Sigmoid colon (tissue), 4 donors: ENCODE measurements around the gene PPP1R18.

Source experiments
- POLR2A ChIP-seq, 2 donors: fragments of 450-650 bp; IDR thresholded peaks; one replicate each; pipeline ENCODE4 v1.6.1; 2016; ENCODE audit warnings: antibody characterized with exemption in 2 of 2, mild to moderate bottlenecking in 2 of 2, moderate library complexity in 2 of 2
- POLR2AphosphoS5 ChIP-seq, 4 donors: sonication (generic); formaldehyde crosslinking; IDR thresholded peaks; one replicate each; pipeline ENCODE4 v1.6.1; 2017; ENCODE audit warnings: antibody characterized with exemption in 4 of 4
- TF ChIP-seq, protein P1 (sequence below), 4 experiments: fragments of 450-650 bp in 3 of 4; fragments of 200-600 bp in 1 of 4; IDR thresholded peaks; one replicate each; pipeline ENCODE4 v1.5.1; 2016 to 2019; ENCODE audit warnings: antibody characterized with exemption in 4 of 4, mild to moderate bottlenecking in 3 of 4, moderate library complexity in 2 of 4

DNA sequence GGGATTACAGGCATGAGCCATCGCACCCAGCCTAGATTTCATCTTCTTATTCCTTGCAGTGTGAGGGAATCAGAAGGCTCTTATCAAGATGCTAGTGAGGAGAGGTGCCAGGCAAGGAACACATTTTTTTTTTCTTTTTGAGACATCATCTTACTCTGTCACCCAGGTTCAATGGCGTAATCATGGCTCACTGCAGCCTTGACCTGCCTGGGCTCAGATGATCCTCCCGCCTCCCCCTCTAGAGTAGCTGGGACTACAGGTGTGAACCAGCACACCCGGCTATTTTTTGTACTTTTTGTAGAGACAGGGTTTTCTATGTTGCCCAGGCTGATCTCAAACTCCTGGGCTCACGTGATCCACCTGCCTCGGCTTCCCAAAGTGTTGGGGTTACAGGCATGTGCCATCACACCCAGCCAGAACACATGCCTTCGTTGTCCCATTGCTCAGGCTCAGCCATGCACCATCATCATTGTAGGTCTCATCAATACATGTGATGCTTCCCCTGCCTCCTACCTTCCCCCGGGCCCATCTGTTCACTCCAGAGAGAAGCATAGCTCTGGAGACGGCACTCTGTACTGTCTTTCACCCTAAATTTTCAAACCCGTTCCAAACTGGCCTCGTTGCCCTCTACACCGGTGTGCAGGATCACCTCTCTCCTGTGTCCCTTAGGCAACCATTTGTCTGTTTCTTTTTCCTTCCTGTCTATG is 45.9 kb upstream of the PPP1R18 start:
- TF ChIP-seq POLR2A (IDR thresholded peaks at IDR 0.05) (no peak), POLR2AphosphoS5 (IDR thresholded peaks at IDR 0.05) (no peak)
- TF ChIP-seq, protein P1, sequence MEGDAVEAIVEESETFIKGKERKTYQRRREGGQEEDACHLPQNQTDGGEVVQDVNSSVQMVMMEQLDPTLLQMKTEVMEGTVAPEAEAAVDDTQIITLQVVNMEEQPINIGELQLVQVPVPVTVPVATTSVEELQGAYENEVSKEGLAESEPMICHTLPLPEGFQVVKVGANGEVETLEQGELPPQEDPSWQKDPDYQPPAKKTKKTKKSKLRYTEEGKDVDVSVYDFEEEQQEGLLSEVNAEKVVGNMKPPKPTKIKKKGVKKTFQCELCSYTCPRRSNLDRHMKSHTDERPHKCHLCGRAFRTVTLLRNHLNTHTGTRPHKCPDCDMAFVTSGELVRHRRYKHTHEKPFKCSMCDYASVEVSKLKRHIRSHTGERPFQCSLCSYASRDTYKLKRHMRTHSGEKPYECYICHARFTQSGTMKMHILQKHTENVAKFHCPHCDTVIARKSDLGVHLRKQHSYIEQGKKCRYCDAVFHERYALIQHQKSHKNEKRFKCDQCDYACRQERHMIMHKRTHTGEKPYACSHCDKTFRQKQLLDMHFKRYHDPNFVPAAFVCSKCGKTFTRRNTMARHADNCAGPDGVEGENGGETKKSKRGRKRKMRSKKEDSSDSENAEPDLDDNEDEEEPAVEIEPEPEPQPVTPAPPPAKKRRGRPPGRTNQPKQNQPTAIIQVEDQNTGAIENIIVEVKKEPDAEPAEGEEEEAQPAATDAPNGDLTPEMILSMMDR (IDR thresholded peaks at IDR 0.05): no peak
